ENCODE measurements around the gene FBRS.

- TF ChIP-seq EZH2 (IDR thresholded peaks at IDR 0.05; ENCODE audit: borderline replicate concordance): no peak
- TF ChIP-seq CTCF (IDR thresholded peaks at IDR 0.05; ENCODE audit: poor library complexity): no peak
These were observed 38.1 kb upstream of the FBRS start for GRCh38 chr16:30620169-30620568.
